DMS79 treated with DMSO at 0.1 percent for 48 hours (cell line): ENCODE results near the gene BRAT1.

ENCODE experiments used
- DNase-seq: peaks from one replicate; lab custom pipeline; 2025; lab: John Stamatoyannopoulos, UW

Gene BRAT1

GRCh38 chr7:2510130-2510776, 45.1 kb downstream of the BRAT1 start:
- DNase-seq: no peak

- no peak for DNase-seq
Observed at GRCh38 chr7:2509298-2509906, 45.9 kb downstream of the BRAT1 start.

- DNase-seq: peak; percentile 64
Observed at GRCh38 chr7:2508327-2509215, 46.8 kb downstream of the BRAT1 start.

GRCh38 chr7:2507917-2508306, 47.4 kb downstream of the BRAT1 start:
- DNase-seq: no peak

- no peak for DNase-seq
Observed at GRCh38 chr7:2507208-2507916, 48.0 kb downstream of the BRAT1 start.

- no peak for DNase-seq
Observed at GRCh38 chr7:2505401-2505800, 49.9 kb downstream of the BRAT1 start.

- DNase-seq: no peak
Observed at GRCh38 chr7:2504889-2505375, 50.4 kb downstream of the BRAT1 start.

- no peak for DNase-seq
Observed at GRCh38 chr7:2504128-2504888, 51.0 kb downstream of the BRAT1 start.

- DNase-seq: no peak
Observed at GRCh38 chr7:2503056-2503941, 52.0 kb downstream of the BRAT1 start.

- no peak for DNase-seq
Observed at GRCh38 chr7:2502647-2502966, 52.7 kb downstream of the BRAT1 start.

- DNase-seq: no peak
Observed at GRCh38 chr7:2501947-2502646, 53.2 kb downstream of the BRAT1 start.

GRCh38 chr7:2500701-2501100, 54.6 kb downstream of the BRAT1 start:
- no peak for DNase-seq

GRCh38 chr7:2499719-2500430, 55.4 kb downstream of the BRAT1 start:
- DNase-seq: no peak

GRCh38 chr7:2499181-2499580, 56.1 kb downstream of the BRAT1 start:
- DNase-seq: no peak

GRCh38 chr7:2498708-2499107, 56.6 kb downstream of the BRAT1 start:
- no peak for DNase-seq

GRCh38 chr7:2497500-2498336, 57.6 kb downstream of the BRAT1 start:
- no peak for DNase-seq

- no peak for DNase-seq
Observed at GRCh38 chr7:2497065-2497464, 58.3 kb downstream of the BRAT1 start.

GRCh38 chr7:2496375-2496774, 58.9 kb downstream of the BRAT1 start:
- DNase-seq: no peak
